DOHH2 (cell line): Measurements from ENCODE around the gene MCFD2.

Experiments
- H3F3A ChIP-seq: fragments of 200-600 bp; sonication (generic), shearing (Covaris generic); 2 replicates; pipeline ENCODE4 v1.6.0; 2016; ENCODE audit warnings: antibody characterized with exemption, mild to moderate bottlenecking; ENCODE audit not compliant: control insufficient read depth, insufficient read depth
- H3K27ac ChIP-seq: fragments of 200-600 bp; sonication (generic); 2 replicates; pipeline ENCODE4 v1.5.1; 2014; ENCODE audit warnings: low read depth, mild to moderate bottlenecking, low read length, moderate library complexity
- H3K27me3 ChIP-seq: fragments of 200-600 bp; sonication (generic); 2 replicates; pipeline ENCODE4 v1.6.1; 2014; ENCODE audit warnings: mild to moderate bottlenecking, low read length, mixed read lengths; ENCODE audit not compliant: control insufficient read depth
- H3K36me3 ChIP-seq: fragments of 200-600 bp; sonication (generic); 2 replicates; pipeline ENCODE4 v1.6.1; 2014; ENCODE audit warnings: mild to moderate bottlenecking, low read length, moderate library complexity, mixed read lengths; ENCODE audit not compliant: control insufficient read depth
- H3K4me1 ChIP-seq: fragments of 200-600 bp; sonication (generic); 2 replicates; pipeline ENCODE4 v1.6.1; 2014; ENCODE audit warnings: mild to moderate bottlenecking, low read length, mixed read lengths; ENCODE audit not compliant: control insufficient read depth
- H3K4me2 ChIP-seq: fragments of 200-600 bp; sonication (generic); 2 replicates; pipeline ENCODE4 v1.6.0; 2014; ENCODE audit warnings: mild to moderate bottlenecking, low read length, moderate library complexity
- H3K4me3 ChIP-seq: fragments of 200-600 bp; sonication (generic); 2 replicates; pipeline ENCODE4 v1.5.1; 2014; ENCODE audit warnings: mild to moderate bottlenecking, low read length, mixed read lengths
- H3K79me2 ChIP-seq: fragments of 200-600 bp; sonication (generic); 2 replicates; pipeline ENCODE4 v1.6.1; 2014; ENCODE audit warnings: mild to moderate bottlenecking, low read length, mixed read lengths; ENCODE audit not compliant: control insufficient read depth
- H3K9me2 ChIP-seq: fragments of 200-600 bp; sonication (generic); replicated peaks from 2 replicates; pipeline ENCODE4 v1.6.1; 2014; ENCODE audit warnings: mild to moderate bottlenecking, low read length, mixed read lengths; ENCODE audit not compliant: control insufficient read depth
- H3K9me3 ChIP-seq: fragments of 200-600 bp; sonication (generic); 2 replicates; pipeline ENCODE4 v1.6.1; 2014; ENCODE audit warnings: antibody characterized with exemption, low read length, mixed read lengths; ENCODE audit not compliant: control insufficient read depth, insufficient read depth
- H4K20me1 ChIP-seq: fragments of 200-600 bp; sonication (generic); 2 replicates; pipeline ENCODE4 v1.6.0; 2014; ENCODE audit warnings: low read depth, mild to moderate bottlenecking, antibody characterized with exemption, low read length, moderate library complexity; ENCODE audit not compliant: control insufficient read depth, insufficient read depth
- EZH2phosphoT487 ChIP-seq: fragments of 200-600 bp; sonication (generic); IDR thresholded peaks from 2 replicates; pipeline ENCODE4 v1.6.1; 2017; ENCODE audit warnings: borderline replicate concordance, mild to moderate bottlenecking, antibody characterized with exemption, low read length, moderate library complexity, mixed read lengths
- TF ChIP-seq, protein P1 (sequence below): fragments of 200-600 bp; sonication (generic); IDR thresholded peaks from one replicate; pipeline ENCODE4 v1.5.1; 2014; ENCODE audit warnings: antibody characterized with exemption, mild to moderate bottlenecking, low read depth, low read length; ENCODE audit not compliant: poor library complexity, severe bottlenecking

Gene MCFD2

DNA sequence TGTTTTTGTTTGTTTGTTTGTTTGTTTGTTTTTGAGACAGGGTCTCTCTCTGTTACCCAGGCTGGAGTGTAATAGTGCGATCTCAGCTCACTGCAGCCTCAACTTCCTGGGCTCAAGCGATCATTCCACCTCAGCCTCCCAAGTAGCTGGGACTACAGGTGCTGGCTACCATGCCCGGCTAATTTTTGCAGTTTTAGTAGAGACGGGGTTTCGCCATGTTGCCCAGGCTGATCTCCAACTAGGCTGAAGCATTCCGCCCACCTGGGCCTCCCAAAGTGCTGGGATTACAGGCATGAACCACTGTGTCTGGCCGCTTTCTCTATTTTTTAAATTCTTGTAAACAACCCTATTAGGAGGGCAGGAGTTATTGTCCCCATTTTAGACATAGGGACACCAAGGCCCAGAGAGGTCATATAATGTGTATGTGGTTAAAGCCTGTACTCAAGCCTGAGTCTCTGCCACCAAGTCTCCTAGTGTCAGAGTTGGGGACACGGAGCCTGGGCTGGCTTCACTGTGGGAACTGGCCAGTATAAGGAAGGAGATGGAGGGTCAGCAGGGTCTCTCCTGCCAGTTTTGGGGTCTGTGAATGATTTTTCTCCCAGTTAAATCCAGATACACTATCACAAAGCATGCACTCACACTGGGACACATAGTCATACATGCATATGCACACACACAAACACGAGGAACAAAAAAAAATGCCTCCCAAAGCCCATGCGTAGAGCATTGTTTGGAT lies 27.5 kb upstream of the MCFD2 start:
- Histone ChIP-seq H3K9me3 (no peaks in the 10 kb centered on the region), H3K27me3 (no peaks in the 10 kb centered on the region), H3K79me2 (peaks cover 88% of the 10 kb centered on the region), H3K4me1 (peaks cover 42% of the 10 kb centered on the region), H3K27ac (peak overlapping the region; percentile 83), H3K4me3 (peak overlapping the region; percentile 94), H4K20me1 (no peaks in the 10 kb centered on the region), H3K9me2 (no peaks in the 10 kb centered on the region), H3K36me3 (peaks cover 37% of the 10 kb centered on the region), H3F3A (peaks cover 7% of the 10 kb centered on the region), H3K4me2 (peak overlapping the region; percentile 95)
- TF ChIP-seq, protein P1, sequence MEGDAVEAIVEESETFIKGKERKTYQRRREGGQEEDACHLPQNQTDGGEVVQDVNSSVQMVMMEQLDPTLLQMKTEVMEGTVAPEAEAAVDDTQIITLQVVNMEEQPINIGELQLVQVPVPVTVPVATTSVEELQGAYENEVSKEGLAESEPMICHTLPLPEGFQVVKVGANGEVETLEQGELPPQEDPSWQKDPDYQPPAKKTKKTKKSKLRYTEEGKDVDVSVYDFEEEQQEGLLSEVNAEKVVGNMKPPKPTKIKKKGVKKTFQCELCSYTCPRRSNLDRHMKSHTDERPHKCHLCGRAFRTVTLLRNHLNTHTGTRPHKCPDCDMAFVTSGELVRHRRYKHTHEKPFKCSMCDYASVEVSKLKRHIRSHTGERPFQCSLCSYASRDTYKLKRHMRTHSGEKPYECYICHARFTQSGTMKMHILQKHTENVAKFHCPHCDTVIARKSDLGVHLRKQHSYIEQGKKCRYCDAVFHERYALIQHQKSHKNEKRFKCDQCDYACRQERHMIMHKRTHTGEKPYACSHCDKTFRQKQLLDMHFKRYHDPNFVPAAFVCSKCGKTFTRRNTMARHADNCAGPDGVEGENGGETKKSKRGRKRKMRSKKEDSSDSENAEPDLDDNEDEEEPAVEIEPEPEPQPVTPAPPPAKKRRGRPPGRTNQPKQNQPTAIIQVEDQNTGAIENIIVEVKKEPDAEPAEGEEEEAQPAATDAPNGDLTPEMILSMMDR = no peak
- TF ChIP-seq EZH2phosphoT487 = no peak

- Histone ChIP-seq H3K27me3 (no peaks in the 10 kb centered on the region), H3K9me3 (no peaks in the 10 kb centered on the region), H3K4me2 (peak overlapping the region; percentile 95), H3K4me3 (peak overlapping the region; percentile 94), H4K20me1 (no peaks in the 10 kb centered on the region), H3K36me3 (peaks cover 36% of the 10 kb centered on the region), H3K4me1 (peaks cover 44% of the 10 kb centered on the region), H3F3A (peaks cover 10% of the 10 kb centered on the region), H3K79me2 (peaks cover 87% of the 10 kb centered on the region), H3K9me2 (no peaks in the 10 kb centered on the region), H3K27ac (peak overlapping the region; percentile 83)
- TF ChIP-seq EZH2phosphoT487 = no peak
- TF ChIP-seq, protein P1 = no peak
Measured at GRCh38 chr2:46942143-46942526, 26.5 kb upstream of the MCFD2 start.

GRCh38 chr2:46939626-46940359 lies 24.2 kb upstream of the MCFD2 start:
- Histone ChIP-seq H3K79me2 (peaks cover 78% of the 10 kb centered on the region), H4K20me1 (no peaks in the 10 kb centered on the region), H3K36me3 (peaks cover 20% of the 10 kb centered on the region), H3K27ac (no peak overlapping the region), H3K9me2 (no peaks in the 10 kb centered on the region), H3F3A (peaks cover 10% of the 10 kb centered on the region), H3K4me2 (peak overlapping the region; percentile 81), H3K4me3 (peak overlapping the region; percentile 73), H3K4me1 (peaks cover 44% of the 10 kb centered on the region), H3K27me3 (no peaks in the 10 kb centered on the region), H3K9me3 (no peaks in the 10 kb centered on the region)
- TF ChIP-seq, protein P1 = no peak
- TF ChIP-seq EZH2phosphoT487 = no peak
